Right lung (tissue), 5 donors: ENCODE data around the gene LPIN1. TPM values are rescaled to one million over a fixed set of nuclear protein-coding genes. Genes with fewer than 3 reads are reported as not detected.
A peak's percentile ranks its signal among the peaks of the same experiment; 100 is the strongest.
"Not testable (repeated sequence)": the region's sequence is repeated elsewhere in the genome, so short reads cannot be mapped to it uniquely, and the experiment has no call there.

ENCODE experiments used
- DNase-seq, 2 donors: peaks; one replicate each; pipeline ENCODE4 v3.0.0-alpha.2; 2013
- polyA plus RNA-seq, 5 donors: library from polyadenylated mRNA; unstranded; fragments of 120-200 nt; gene quantifications; one replicate each; pipeline versions ENCODE4 v1.2.1 to v1.2.3, GENCODE V29; 2013; ENCODE audit warnings: inconsistent platforms in 1 of 5, low replicate concordance in 1 of 5; ENCODE audit not compliant: insufficient read length in 5 of 5, insufficient read depth in 1 of 5

The LPIN1 gene
- polyA plus RNA-seq, 5 donors: 16.5 to 23.0 (median 20.4) TPM

DNA sequence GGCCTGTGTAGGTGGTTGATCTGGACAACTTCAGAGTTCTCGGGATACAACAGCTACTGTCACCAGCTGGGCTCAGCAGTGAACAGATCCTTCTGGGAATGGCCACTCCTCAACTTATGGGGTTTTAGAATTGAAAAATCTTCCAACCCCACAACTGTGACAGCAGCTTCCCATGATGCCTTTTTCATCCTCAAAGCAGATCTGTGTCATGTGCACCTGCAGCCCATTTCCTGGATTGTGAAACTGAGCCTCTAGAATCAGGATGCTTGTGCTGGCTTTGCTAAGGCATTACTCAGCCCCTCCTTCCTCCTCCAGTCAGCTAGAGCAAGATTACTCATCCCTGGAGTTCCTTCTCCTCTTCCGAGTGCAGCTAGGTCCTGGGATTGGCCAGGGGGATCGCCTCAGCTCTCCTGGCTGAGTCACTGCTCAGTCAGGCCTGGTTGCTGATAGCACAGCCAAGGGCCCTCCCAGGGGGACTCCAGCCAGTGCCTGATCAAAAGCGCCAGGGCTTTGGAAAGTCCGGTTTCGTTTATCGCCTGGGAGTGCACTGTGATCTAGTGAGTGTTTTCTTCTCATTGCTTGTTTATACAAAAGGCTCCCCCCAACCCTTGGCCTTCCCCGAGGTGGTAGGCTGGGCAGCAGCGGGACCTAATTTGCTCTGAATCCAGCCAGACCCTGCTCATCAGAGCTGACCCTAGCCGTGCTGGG lies 2.4 kb upstream of the LPIN1 start:
- DNase-seq: peak; percentile 84 to 87

- no peak for DNase-seq
Measured at GRCh38 chr2:11744631-11745394, 1.6 kb upstream of the LPIN1 start.

GRCh38 chr2:11745613-11746375 lies 638 bp upstream of the LPIN1 start:
- no peak for DNase-seq

- peak in 1 of 2 donors; percentile 38 for DNase-seq
Measured at GRCh38 chr2:11746807-11747459, 501 bp downstream of the LPIN1 start.

DNA sequence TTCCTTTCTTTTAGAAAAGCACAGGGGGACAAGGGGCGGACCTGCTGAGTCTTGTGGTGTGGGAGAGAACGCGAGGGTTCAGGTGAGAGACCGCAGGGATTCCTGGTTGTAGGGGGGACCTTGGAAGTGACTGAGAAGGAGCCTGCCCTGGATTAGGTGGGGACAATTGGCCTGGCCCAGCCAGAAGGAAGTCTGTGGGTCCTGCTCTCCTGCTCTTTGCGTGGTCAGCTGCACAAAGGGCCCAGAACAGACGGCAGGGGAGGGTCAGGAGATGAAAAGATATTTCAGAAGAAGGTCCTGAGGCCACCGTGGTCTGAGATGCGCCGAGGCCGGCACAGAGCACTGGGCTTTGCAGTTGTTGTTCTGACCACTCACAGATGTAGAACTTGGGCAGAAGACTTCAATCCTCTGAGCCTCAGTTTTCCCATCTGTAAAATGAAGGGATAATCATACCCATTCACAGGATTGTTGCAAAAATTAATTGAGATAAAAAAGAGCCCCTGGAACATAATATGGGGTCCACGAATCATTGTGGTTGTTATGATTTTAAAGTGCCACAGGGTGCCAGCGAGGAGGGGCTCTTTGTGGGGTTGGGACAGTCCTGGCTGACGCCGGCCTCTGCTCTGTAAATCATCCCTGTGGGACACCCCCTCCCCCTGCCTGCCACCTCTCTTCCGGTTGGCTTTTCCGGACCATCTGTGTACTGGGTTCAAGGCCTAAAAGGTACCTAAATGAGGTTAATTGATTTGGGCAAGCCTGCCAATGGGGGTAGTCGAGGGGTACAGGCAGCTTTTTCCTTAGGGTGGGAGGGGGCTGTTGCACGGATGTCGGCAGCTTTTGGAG lies 1.8 kb downstream of the LPIN1 start:
- no peak for DNase-seq

- DNase-seq: no peak
Measured at GRCh38 chr2:11748861-11749645, 2.6 kb downstream of the LPIN1 start.

DNA sequence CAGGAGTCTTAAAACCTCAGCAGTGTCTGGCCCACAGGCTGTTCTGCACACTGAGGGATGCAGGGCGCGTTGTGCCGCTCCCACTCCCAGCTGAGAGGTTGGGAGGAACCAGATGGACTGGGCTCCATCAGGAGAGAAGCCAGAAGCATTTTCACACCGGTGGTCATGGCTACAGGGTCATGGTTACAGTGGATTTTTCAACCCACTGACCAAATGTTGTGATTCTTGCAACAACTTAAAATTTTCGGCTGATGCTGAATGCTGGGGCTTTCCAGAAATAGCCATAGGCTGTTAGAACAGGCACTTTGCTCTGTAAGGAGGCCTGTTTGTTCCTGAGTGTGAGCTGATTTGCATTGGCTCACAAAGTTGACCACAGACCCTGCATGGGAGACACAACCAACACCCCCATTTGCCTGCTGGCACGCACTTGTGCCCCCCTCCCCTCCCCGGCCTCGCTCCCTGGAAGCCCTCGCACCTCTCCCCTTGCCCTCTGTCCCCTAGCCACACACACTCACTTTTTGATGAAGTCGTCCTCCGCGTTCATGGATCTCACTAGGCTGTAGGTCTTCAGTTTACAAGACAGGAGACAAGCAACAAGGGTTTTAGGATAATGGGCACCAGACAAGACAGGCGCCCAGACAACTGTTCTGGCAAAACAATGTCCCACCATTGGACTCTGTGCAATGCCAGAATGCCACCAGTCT lies 3.4 kb downstream of the LPIN1 start:
- DNase-seq: no peak

GRCh38 chr2:11750422-11750821 lies 4.0 kb downstream of the LPIN1 start:
- no peak for DNase-seq

GRCh38 chr2:11750917-11751316 lies 4.5 kb downstream of the LPIN1 start:
- no peak for DNase-seq

DNA sequence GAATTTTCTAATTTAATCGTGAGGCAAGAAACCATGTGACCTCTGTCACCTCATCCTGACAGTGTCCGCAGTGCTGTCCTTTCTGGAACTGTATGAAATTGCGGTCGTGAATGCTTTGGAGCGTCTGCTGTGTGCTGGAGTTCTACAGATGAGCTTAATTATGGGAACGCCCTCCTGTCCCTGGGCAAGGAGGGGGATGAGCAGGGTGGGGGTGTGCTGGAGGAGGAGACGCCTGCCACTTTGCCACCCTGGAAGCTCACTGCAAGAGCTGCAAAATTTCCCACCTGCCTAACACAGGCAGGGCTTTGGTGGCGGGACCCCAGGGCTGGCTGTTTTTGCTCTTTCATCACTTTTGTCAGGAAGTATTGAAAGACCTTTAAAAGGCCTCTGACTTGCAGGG lies 6.5 kb downstream of the LPIN1 start:
- DNase-seq: no peak

DNA sequence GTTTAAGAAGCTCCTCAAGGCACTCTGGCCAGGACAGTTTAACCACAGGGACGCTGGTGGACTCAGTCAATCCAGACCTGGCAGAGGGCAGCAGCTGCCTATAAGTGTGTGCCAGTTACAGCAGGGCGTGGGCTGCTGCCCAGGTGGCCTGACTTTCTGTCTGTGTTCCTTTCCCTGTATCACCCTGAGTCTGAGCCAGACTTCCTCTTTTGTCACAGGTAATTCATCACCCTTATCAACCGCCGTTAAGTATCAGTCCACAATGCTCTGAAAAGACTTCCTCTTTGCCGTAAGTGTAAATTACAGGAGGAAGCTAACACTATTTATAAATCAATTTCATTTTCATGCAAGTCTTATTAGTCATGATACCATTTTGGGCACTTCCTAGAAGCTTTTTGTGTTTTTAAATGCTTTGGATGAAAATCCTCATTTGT lies 7.0 kb downstream of the LPIN1 start:
- no peak for DNase-seq

DNA sequence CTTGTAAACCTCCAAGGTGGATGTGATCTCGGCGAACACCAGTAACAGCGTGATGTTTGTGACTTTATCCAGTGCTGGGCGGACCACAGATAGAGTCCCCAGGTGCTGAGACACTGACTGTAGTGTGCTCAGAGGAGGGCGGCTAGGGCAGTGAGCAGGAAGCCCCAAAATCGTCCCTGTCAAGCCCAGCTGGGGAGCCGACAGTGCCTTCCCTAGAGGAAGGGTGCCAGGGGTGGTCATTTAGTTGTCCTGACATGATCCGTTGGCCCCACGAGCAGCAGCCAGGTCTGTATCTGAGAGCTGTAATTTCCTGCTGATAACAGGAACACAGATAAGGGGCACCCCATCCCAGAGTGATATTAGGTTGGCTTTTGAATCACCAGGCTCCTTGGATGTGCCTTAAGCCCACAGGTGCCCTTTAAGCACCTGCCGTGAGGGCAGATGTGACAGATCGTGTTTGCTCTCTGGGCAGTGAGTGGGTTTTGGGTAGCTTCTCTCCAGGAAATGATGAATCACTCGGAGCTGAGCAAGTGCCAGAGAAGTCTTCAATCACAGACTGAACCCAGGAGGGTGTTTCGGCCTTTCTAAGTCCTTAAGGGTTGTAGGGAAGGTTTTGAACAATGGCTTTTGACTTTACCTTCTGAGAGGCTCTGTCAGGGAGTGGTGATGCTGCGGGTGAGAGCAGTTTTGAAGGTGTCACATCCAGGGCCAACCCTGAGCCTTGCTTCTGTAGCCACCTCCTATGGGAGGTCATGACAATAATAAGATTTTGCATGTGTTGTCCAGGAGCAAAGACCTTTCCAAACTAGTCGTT lies 7.7 kb downstream of the LPIN1 start:
- no peak for DNase-seq

- DNase-seq: no peak
Measured at GRCh38 chr2:11754700-11755015, 8.2 kb downstream of the LPIN1 start.

- no peak for DNase-seq
Measured at GRCh38 chr2:11757101-11757500, 10.7 kb downstream of the LPIN1 start.

DNA sequence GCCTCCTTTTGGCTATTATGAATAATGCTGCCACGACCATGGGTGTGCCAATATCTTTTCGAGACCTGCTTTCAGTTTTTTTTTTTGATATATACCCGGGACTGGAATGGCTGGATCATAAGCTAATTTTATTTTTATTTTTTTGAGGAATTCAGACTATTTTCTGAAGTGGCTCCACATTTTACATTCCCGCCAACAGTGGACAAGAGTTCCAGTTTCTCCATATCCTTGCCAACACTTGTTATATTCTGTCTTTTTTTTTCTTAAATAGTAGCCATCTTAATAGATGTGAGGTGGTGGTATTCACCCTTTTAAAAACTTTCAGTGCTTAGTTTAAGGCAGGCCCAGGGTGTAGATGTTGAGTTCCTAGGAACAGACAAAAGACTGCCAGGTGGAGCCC lies 11.8 kb downstream of the LPIN1 start:
- DNase-seq: no peak

DNA sequence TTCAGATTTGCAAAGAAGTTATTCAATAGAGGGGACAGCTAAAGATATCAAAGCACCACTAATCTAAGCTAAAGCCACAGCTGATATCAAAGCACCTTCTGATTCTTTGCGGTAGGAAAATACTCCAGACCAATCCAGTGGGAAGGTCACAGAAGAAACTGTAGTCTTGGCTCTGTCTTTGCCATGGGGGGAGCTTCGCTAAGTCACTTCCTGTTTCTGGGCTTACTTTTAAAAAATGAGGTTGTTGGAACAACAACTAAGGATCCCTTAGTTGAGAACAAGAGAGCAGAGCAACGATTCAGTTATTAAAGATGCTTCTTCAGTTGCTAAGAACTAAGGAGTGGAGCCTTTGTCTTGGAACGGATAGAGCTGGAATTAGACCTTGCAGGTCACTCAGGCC lies 12.2 kb downstream of the LPIN1 start:
- no peak for DNase-seq

GRCh38 chr2:11759182-11759975 lies 12.9 kb downstream of the LPIN1 start:
- not testable (repeated sequence) for DNase-seq

- DNase-seq: no peak
Measured at GRCh38 chr2:11761259-11761658, 14.8 kb downstream of the LPIN1 start.
